ENCODE results near the gene MRPS6.

DNA sequence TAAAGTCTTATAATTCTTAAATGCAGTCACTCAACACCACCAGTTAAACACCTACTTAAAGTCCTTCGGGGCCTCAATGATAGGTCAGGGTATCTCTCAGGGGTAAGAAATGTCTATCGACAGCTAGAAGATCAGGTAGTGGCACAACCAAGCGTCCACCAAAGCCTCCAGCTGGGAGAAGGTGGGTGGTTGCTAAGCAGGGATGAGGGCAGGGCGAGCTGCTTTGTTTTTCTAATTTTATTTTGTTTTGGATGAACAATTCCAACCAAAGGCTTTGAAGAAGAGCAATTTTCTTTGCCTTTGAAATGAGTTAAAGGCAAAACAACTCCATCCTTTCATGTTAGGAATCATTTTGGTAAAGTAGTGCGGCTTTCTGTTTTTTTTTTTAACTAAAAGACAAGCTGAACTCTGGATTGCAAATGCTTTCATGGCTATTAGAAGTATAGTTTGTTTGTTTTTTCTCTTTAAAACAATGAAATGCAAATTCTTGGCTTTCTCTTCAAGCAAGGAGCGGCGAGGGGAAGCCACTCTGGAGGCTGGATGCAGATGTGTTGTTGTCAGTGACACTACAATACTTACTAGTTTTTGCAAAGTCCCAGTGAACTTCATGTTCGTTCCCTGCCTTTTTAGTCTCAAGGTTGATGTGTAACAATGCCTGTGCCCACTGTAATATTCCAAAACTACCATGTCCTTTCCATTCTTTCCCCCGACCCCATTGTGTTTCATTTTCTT, 106.0 kb downstream of the MRPS6 start:
- TF ChIP-seq EZH2 (IDR thresholded peaks at IDR 0.05; ENCODE audit: low read length, unreplicated experiment) (no peak), EZH2phosphoT487 (IDR thresholded peaks at IDR 0.05; ENCODE audit: borderline replicate concordance, low read length) (no peak)
- TF ChIP-seq, protein P1, sequence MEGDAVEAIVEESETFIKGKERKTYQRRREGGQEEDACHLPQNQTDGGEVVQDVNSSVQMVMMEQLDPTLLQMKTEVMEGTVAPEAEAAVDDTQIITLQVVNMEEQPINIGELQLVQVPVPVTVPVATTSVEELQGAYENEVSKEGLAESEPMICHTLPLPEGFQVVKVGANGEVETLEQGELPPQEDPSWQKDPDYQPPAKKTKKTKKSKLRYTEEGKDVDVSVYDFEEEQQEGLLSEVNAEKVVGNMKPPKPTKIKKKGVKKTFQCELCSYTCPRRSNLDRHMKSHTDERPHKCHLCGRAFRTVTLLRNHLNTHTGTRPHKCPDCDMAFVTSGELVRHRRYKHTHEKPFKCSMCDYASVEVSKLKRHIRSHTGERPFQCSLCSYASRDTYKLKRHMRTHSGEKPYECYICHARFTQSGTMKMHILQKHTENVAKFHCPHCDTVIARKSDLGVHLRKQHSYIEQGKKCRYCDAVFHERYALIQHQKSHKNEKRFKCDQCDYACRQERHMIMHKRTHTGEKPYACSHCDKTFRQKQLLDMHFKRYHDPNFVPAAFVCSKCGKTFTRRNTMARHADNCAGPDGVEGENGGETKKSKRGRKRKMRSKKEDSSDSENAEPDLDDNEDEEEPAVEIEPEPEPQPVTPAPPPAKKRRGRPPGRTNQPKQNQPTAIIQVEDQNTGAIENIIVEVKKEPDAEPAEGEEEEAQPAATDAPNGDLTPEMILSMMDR (conservative IDR thresholded peaks at IDR 0.05; ENCODE audit: low read depth, low read length): no peak

Data from PC-3 (cell line).